BJ (cell line): ENCODE data around the gene GPR42. TPM values are rescaled to one million over a fixed set of nuclear protein-coding genes. Genes with fewer than 3 reads are reported as not detected.
"Not testable (repeated sequence)": the region's sequence is repeated elsewhere in the genome, so short reads cannot be mapped to it uniquely, and the experiment has no call there.

ENCODE experiments used
- CTCF ChIA-PET: fragments of 350-600 bp; formaldehyde crosslinking; extraction: SDS; loops from one replicate; lab custom pipeline; 2021; ENCODE audit warnings: antibody characterized with exemption, inconsistent platforms; lab: Yijun Ruan, JAX
- POLR2A ChIA-PET: fragments of 300-600 bp; sonication (Branson Sonifier 250); formaldehyde crosslinking; extraction: SDS; loops from one replicate; lab custom pipeline; 2021; ENCODE audit warnings: antibody characterized with exemption; lab: Charles Lee
- DNase-seq: peaks from one replicate; pipeline ENCODE4 v3.0.0-alpha.2; 2011; ENCODE audit warnings: low read depth
- H3K27me3 ChIP-seq: 2 replicates; pipeline ENCODE4 v1.6.0; 2011; ENCODE audit warnings: low read length; ENCODE audit not compliant: control insufficient read depth, insufficient read depth
- H3K36me3 ChIP-seq: 2 replicates; pipeline ENCODE4 v1.5.1; 2011; ENCODE audit warnings: low read length; ENCODE audit not compliant: control insufficient read depth, insufficient read depth
- H3K4me3 ChIP-seq: 2 replicates; pipeline ENCODE4 v1.5.1; 2011; ENCODE audit warnings: low read depth, mild to moderate bottlenecking, control low read depth, low read length
- CTCF ChIP-seq: IDR thresholded peaks from 2 replicates; pipeline ENCODE4 v1.5.1; 2011; ENCODE audit warnings: low read depth, mild to moderate bottlenecking, control low read depth, inconsistent platforms, low read length, moderate library complexity; ENCODE audit not compliant: insufficient read depth
- polyA plus RNA-seq: library from polyadenylated mRNA; depleted of rRNA; stranded (reverse); fragments of >200 nt; gene quantifications from 2 replicates; pipeline ENCODE4 v1.2.3, GENCODE V29; 2011

Gene GPR42
- polyA plus RNA-seq, 1 experiment = not detected

GRCh38 chr19:35357867-35358573 lies 12.8 kb upstream of the GPR42 start, which contains the start of gene FFAR3:
FFAR3 (plus strand) TSS chr19:35358460; CDS start chr19:35358891, 431 bp downstream.
- DNase-seq = no peak
- CTCF ChIA-PET = no interaction called here
- no peak for TF ChIP-seq CTCF
- Histone ChIP-seq H3K4me3 (no peak within 1 kb of the TSS), H3K36me3 (no peaks in the 10 kb centered on the region), H3K27me3 (peaks cover 2% of the 10 kb centered on the region; the same call in 1 of the 2 replicates)
- POLR2A ChIA-PET = no interaction called here

DNA sequence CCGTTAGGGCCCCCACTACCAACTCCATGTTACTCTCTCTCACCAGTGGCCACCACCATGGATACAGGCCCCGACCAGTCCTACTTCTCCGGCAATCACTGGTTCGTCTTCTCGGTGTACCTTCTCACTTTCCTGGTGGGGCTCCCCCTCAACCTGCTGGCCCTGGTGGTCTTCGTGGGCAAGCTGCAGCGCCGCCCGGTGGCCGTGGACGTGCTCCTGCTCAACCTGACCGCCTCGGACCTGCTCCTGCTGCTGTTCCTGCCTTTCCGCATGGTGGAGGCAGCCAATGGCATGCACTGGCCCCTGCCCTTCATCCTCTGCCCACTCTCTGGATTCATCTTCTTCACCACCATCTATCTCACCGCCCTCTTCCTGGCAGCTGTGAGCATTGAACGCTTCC lies 12.0 kb upstream of the GPR42 start:
- H3K4me3 ChIP-seq, H3K27me3 ChIP-seq, H3K36me3 ChIP-seq, DNase-seq, POLR2A ChIA-PET, CTCF ChIA-PET: not testable (repeated sequence)

- POLR2A ChIA-PET, H3K36me3 ChIP-seq, H3K27me3 ChIP-seq, CTCF ChIA-PET, DNase-seq, H3K4me3 ChIP-seq: not testable (repeated sequence)
Observed at GRCh38 chr19:35359395-35359794, 11.5 kb upstream of the GPR42 start.

GRCh38 chr19:35360081-35360480 lies 10.8 kb upstream of the GPR42 start:
- H3K36me3 ChIP-seq, POLR2A ChIA-PET, H3K4me3 ChIP-seq, DNase-seq, H3K27me3 ChIP-seq, CTCF ChIA-PET: not testable (repeated sequence)

DNA sequence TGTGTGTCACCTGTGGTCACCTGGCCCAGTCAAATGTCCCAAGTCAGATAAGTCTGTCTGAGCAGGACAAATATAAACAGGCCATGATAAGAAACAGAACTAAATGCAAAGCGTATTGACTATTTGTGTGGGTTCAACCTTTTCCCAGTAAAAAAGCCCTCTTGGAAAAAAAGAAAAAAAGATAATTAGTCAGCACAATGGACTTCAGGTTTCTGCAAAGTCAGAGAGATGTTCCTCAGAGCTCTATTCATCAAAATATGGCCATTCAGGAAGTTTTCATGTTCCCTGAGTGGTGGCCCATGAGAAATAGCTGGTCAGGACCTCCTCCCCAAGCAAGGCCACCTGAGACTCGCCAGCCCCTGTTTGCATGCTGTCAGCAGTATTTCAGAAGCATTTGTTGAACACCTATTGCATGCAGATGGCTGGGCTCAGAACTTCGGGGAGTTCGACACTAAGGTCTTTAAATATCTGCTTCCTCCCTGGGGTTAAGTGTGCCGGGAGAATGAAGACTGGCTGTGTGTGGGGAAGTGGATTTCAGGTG lies 9.9 kb upstream of the GPR42 start:
- CTCF ChIA-PET = no interaction called here
- no peaks in the 10 kb centered on the region for H3K36me3 ChIP-seq
- DNase-seq = no peak
- H3K27me3 ChIP-seq = no peaks in the 10 kb centered on the region; the same call in none of the 2 replicates
- H3K4me3 ChIP-seq = no peak overlapping the region
- no peak for TF ChIP-seq CTCF
- POLR2A ChIA-PET = no interaction called here

DNA sequence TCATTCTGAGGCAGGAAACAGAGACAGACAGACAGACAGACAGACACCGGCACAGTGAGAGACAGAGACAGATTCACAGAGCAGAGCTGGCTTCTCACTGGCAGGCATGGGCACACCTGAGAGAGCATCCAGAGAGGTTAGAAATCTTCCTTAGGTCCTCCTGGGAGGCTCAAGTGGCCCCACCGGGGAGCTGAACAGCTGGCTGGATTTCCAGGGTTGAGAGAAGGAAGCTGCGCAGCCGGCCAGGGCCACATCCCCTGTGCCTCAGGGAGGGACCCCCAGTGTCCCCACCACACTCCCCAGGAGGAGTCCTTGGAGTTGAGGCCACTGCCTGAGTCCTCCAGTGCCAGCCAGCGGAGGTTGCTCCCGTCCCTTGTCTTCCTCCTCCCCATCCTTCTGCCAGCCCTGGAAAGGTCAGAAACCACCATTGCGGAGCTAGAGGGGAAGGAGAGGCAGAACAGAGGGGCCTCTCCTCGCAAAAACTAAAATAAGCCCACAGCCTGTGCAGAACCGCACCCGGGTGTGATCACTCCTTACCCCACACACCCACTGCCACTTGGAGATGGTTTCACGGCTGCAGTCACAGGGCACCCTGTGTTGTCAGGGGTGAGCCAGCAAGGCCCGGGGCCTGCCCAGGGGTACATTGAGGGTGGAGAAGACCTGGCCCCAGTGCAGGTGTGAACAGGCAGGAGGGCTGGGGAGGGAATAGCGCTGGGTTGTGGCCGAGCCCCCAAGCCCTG lies 8.4 kb upstream of the GPR42 start:
- CTCF ChIA-PET = interaction anchor here (0.8 to 1.1 kb wide), 2 partner anchors 9 to 133 kb away, joined by 3 to 4 read pairs; no protein-coding TSS in a partner anchor
- POLR2A ChIA-PET = no interaction called here
- no peak overlapping the region for H3K4me3 ChIP-seq
- H3K27me3 ChIP-seq = no peaks in the 10 kb centered on the region; the same call in none of the 2 replicates
- H3K36me3 ChIP-seq = no peaks in the 10 kb centered on the region
- no peak for DNase-seq
- no peak for TF ChIP-seq CTCF
